HG03280 (cell line): ENCODE measurements around the gene PXDN.

Source experiments
- ATAC-seq: cut with Tn5 transposase; IDR thresholded peaks from one replicate; pipeline ENCODE4 v1.9.1; 2021; ENCODE audit warnings: mild to moderate bottlenecking, moderate library complexity; ENCODE audit not compliant: unreplicated experiment

The PXDN gene

GRCh38 chr2:1754461-1755170 is 10.3 kb upstream of the PXDN start:
- no peak for ATAC-seq

- ATAC-seq: no peak
Measured at GRCh38 chr2:1754046-1754445, 9.7 kb upstream of the PXDN start.

GRCh38 chr2:1752751-1753150 is 8.4 kb upstream of the PXDN start:
- ATAC-seq: no peak

- ATAC-seq: no peak
Measured at GRCh38 chr2:1751767-1752725, 7.7 kb upstream of the PXDN start.

DNA sequence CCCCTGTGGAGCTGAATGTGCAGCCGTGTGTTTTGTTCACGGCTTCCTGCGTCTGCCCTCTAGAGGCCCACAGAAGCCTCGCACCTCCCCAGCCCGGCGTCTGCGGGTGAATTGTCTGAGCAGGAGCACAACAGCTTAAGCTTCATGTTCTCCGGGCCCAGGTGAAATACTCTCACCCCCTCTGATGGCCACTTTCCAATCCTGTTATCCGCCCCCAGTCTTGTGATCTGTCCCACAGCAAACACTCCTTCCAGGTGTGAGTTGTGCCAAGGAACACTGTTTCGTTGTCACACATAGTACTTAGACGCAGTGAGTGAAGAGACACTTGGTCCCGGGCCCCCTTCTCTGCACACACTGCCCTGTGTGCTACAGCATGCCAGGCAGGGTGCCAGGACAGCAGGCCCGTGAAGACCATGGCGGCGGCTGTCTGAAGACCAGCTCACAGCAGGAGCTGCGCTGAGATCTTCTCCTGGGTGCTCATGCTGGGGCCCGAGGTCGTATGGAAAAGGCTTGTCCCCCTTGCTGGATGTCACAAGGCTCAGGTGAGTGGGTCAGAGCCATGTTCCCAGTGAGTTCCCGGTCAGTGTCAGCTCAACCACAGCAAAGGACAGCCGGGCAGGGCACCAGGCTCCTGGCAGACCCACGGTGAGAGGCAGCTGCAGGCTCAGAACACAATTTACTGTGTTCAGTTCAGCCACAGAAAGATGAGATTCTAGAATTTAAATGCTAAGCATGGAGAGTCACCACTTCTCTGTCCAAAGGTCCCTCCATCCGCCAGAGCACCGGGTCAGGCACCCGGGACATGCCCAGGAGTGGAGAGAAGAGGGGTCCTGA is 6.8 kb upstream of the PXDN start:
- no peak for ATAC-seq

- ATAC-seq: no peak
Measured at GRCh38 chr2:1750270-1750932, 6.1 kb upstream of the PXDN start.

GRCh38 chr2:1749489-1750119 is 5.3 kb upstream of the PXDN start:
- no peak for ATAC-seq

DNA sequence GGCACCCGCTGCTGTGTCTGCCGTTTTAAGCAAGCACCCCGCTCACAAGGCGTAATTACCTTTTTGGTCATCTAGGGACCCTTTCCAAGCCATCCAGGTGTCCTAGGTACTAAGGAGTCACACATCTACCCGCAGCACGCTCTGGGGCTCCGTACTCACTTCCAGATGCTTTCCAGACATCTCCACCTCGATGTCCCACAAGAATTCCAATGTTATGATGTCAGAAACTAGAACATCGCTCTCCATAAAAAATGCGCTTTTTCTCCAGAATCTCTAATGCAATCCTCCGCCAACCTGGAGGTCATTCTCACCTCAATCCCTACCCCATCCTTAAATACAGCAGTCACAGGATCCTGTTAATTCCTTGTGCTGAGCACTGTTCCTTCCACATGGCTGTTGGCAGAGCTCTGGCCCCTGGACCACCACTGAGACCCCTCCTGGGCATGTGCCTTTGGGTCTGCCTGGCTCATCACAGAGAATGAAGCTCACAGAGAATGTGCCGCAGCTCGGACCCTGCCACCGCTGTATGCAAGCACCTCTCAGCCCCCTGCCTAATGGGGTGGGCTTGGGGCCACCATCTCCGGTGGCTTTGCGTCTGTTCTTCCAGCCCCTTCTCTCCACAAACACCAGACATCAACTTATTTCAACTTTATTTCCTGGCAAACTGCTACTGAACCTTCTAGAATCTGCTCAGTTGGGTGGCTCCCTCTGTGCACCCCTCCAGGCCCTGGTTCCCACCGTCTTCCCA is 4.6 kb upstream of the PXDN start:
- ATAC-seq: no peak

- no peak for ATAC-seq
Measured at GRCh38 chr2:1748176-1748740, 3.9 kb upstream of the PXDN start.

DNA sequence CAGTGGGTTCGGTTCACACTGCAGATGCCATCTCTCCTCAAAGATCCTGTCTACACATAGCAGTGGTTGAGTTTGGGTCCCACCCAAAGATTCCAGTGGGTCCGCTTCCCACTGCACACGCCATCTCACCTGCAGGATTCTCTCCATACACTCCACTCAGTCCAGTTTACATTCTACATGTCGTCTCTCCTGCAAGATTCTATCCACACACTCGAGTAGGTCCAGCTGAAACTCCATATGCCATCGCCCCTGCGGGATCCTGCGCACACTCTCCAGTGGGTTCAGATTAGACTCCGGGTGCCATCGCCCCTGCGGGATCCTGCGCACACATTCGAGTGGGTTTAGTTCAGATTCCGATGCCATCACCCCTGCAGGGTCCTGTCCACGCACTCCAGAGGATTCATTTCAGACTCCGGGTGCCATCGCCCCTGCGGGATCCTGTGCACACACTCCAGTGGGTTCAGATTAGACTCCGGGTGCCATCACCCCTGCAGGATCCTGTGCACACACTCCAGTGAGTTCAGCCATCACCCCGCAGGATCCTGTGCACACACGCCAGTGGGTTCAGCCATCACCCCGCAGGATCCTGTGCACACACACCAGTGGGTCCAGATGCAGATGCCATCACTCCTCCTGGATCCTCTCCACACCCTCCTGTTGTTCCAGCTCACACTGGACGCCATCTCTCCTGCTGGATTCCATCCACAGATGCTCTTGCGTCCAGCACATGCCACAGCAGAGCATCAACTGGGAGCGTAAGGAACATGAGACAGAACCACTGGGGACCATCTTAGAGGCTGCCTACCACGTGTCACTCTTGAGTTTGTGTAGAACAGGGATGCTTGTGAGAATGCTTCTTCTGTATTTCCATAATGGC is 3.0 kb upstream of the PXDN start:
- no peak for ATAC-seq

- ATAC-seq: no peak
Measured at GRCh38 chr2:1746174-1747064, 2.1 kb upstream of the PXDN start.

- no peak for ATAC-seq
Measured at GRCh38 chr2:1745171-1746023, 1.1 kb upstream of the PXDN start.

DNA sequence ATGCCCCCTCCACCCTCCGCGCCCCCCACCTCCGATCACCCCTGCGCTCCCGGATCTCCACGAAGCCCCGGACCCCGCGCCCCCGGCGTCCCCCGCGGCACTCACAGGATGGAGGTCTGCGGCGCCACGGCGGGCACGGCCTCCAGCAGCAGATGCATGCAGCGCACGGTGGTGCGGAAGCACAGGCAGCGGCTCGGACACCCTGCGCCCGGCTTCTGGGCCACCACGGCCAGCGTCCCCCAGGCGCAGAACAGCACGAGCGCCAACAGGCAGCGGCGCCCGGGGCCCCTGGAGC is 217 bp downstream of the PXDN start:
- ATAC-seq: no peak

GRCh38 chr2:1743396-1744150 is 742 bp downstream of the PXDN start:
- ATAC-seq: no peak

DNA sequence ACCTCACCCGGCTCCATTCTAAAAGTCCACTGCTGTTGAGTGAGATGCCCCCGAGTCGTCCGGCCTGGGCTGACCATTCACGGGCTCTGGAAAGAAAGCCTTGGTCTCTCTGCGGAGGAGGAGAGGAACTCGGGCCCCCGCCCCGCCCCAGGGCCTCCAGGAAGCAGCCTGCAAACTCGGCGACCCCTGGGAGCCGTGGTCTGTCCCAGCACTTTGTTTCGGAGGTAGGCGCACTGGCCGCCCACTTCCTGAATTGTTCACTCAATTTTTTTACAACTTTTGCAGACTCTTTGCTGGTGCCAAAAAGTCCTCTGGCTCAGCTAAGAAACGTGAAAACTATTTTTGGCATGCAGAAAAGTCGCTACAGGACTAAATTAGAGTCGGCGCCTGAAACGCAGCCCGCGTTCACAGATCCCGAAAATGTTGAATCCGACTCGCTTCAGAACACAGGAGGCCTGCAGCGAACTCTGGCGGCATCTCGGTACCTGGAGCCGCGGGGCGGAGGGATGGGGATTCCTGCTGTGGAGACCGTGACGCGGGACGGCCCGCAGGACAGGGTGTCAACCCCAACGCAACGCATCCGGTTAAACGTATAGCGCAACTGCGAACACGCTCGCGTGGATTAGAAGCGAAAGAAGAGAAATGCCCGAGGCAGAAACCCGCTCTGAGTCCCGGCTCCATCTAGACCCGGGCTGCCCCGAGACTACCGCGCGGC is 1.5 kb downstream of the PXDN start:
- ATAC-seq: no peak
